ENCODE results near the gene RBM41. TPM values are rescaled to one million over a fixed set of nuclear protein-coding genes. Genes with fewer than 3 reads are reported as not detected.
"Not testable (repeated sequence)": the region's sequence is repeated elsewhere in the genome, so short reads cannot be mapped to it uniquely, and the experiment has no call there.

The RBM41 gene
- total and polyA plus RNA-seq, 7 experiments from 2014 or later: 11.5 to 31.3 (median 16.6) TPM

GRCh38 chrX:107119283-107119682 lies 661 bp upstream of the RBM41 start:
- ATAC-seq (no peak), DNase-seq (no peak)
- Mint-ChIP-seq H3K27ac (peak overlapping the region; percentile 89 to 99 (median 97)), H3K36me3 (peaks cover 7 to 20% (median 14%) of the 10 kb centered on the region in 5 donors), H3K4me1 (peaks cover 14 to 43% (median 29%) of the 10 kb centered on the region in 7 donors), H3K9me3 (peaks cover 0 to 1% (median 0%) of the 10 kb centered on the region in 11 donors), H3K27me3 (no peaks in the 10 kb centered on the region), H3K4me3 (peak overlapping the region; percentile 90 to 100 (median 99))
- Histone ChIP-seq H3K27ac (ENCODE audit: low read depth, low read length) (peak overlapping the region; percentile 80), H3K27me3 (ENCODE audit: control insufficient read depth in 2 of 2, insufficient read depth in 2 of 2, low read length in 2 of 2) (no peaks in the 10 kb centered on the region), H3K9me3 (ENCODE audit: control insufficient read depth in 2 of 3, low read length in 3 of 3) (no peaks in the 10 kb centered on the region), H3K4me3 (ENCODE audit: low read length) (peak overlapping the region; percentile 60), H3K36me3 (ENCODE audit: control insufficient read depth in 2 of 3, insufficient read depth in 3 of 3, low read length in 3 of 3) (peaks cover 4 to 17% (median 11%) of the 10 kb centered on the region in 3 experiments), H3K4me1 (ENCODE audit: control insufficient read depth in 2 of 2, insufficient read depth in 2 of 2, low read length in 2 of 2) (peaks cover 0 to 13% of the 10 kb centered on the region in 2 donors)
- ChIA-PET POLR2A (interaction anchor here (1.2 kb wide), 1 partner anchor 22 kb away, joined by 3 read pairs; no protein-coding TSS in a partner anchor), CTCF (no interaction called here)
- intact Hi-C loops (cut with micrococcal nuclease): loop anchor here (2.0 to 10.0 kb wide), 2 partner anchors 36 to 776 kb away; no protein-coding TSS in a partner anchor

GRCh38 chrX:107117993-107118321 lies 665 bp downstream of the RBM41 start:
- POLR2A ChIA-PET: interaction anchor here (1.2 kb wide), 1 partner anchor 21 kb away, joined by 3 read pairs; no protein-coding TSS in a partner anchor
- ATAC-seq (no peak), DNase-seq (no peak)
- CTCF ChIA-PET: no interaction called here
- intact Hi-C loops (cut with micrococcal nuclease): loop anchor here (1.0 to 10.0 kb wide), 8 partner anchors 37 to 973 kb away; partner anchors contain the start of genes ATG4A (in 2 of the 2), DNAAF6 (in 2 of the 2), NUP62CL (in 2 of the 2) and PRPS1 (in 2 of the 2)
- Histone ChIP-seq H3K4me1 (ENCODE audit: control insufficient read depth in 2 of 2, insufficient read depth in 2 of 2, low read length in 2 of 2) (peaks cover 0 to 13% of the 10 kb centered on the region in 2 donors), H3K9me3 (ENCODE audit: control insufficient read depth in 2 of 3, low read length in 3 of 3) (no peaks in the 10 kb centered on the region), H3K36me3 (ENCODE audit: control insufficient read depth in 2 of 3, insufficient read depth in 3 of 3, low read length in 3 of 3) (peaks cover 7 to 25% (median 14%) of the 10 kb centered on the region in 3 experiments), H3K4me3 (ENCODE audit: low read length) (peak overlapping the region; percentile 60), H3K27ac (ENCODE audit: low read depth, low read length) (peak overlapping the region; percentile 80), H3K27me3 (ENCODE audit: control insufficient read depth in 2 of 2, insufficient read depth in 2 of 2, low read length in 2 of 2) (no peaks in the 10 kb centered on the region)
- Mint-ChIP-seq H3K4me1 (peaks cover 21 to 56% (median 38%) of the 10 kb centered on the region in 7 donors), H3K4me3 (peak overlapping the region; percentile 79 to 100 (median 99)), H3K27ac (peak overlapping the region in 8 of 9 donors; percentile 30 to 99 (median 76)), H3K36me3 (peaks cover 16 to 32% (median 25%) of the 10 kb centered on the region in 5 donors), H3K27me3 (no peaks in the 10 kb centered on the region), H3K9me3 (peaks cover 0 to 1% (median 0%) of the 10 kb centered on the region in 11 donors)

GRCh38 chrX:107107459-107107858 lies 11.2 kb downstream of the RBM41 start:
- no peaks in the 10 kb centered on the region for H3K9me3 ChIP-seq (ENCODE audit: control insufficient read depth in 2 of 3, low read length in 3 of 3)
- POLR2A ChIA-PET: no interaction called here
- Mint-ChIP-seq H3K4me3 (no peak overlapping the region), H3K4me1 (peaks cover 3 to 40% (median 22%) of the 10 kb centered on the region in 7 donors), H3K36me3 (peaks cover 6 to 30% (median 12%) of the 10 kb centered on the region in 5 donors), H3K27me3 (no peaks in the 10 kb centered on the region), H3K27ac (peak overlapping the region in 3 of 9 donors; percentile 1 to 78 (median 14)), H3K9me3 (peaks cover 0 to 7% (median 0%) of the 10 kb centered on the region in 11 donors)
- DNase-seq (no peak), ATAC-seq (no peak)
- CTCF ChIA-PET: no interaction called here
- H3K27me3 ChIP-seq (ENCODE audit: control insufficient read depth in 2 of 2, insufficient read depth in 2 of 2, low read length in 2 of 2): no peaks in the 10 kb centered on the region
- H3K4me1 ChIP-seq (ENCODE audit: control insufficient read depth in 2 of 2, insufficient read depth in 2 of 2, low read length in 2 of 2): no peaks in the 10 kb centered on the region
- H3K4me3 ChIP-seq (ENCODE audit: low read length): no peak overlapping the region
- intact Hi-C loops (cut with micrococcal nuclease): no loop called here
- no peaks in the 10 kb centered on the region for H3K36me3 ChIP-seq (ENCODE audit: control insufficient read depth in 2 of 3, insufficient read depth in 3 of 3, low read length in 3 of 3)
- no peak overlapping the region for H3K27ac ChIP-seq (ENCODE audit: low read depth, low read length)

- POLR2A ChIA-PET: no interaction called here
- intact Hi-C loops (cut with micrococcal nuclease): loop anchor here in 1 of 2 donors (1.0 to 5.0 kb wide), 2 partner anchors 324 to 674 kb away; partner anchors contain the start of gene NCBP2L
- no peak overlapping the region for H3K4me3 Mint-ChIP-seq
- H3K27me3 Mint-ChIP-seq: no peaks in the 10 kb centered on the region
- peaks cover 0 to 29% (median 19%) of the 10 kb centered on the region in 5 donors for H3K36me3 Mint-ChIP-seq
- H3K27ac ChIP-seq (ENCODE audit: low read depth, low read length): no peak overlapping the region
- peaks cover 4 to 27% (median 14%) of the 10 kb centered on the region in 7 donors for H3K4me1 Mint-ChIP-seq
- no peak overlapping the region for H3K27ac Mint-ChIP-seq
- peaks cover 0 to 7% (median 0%) of the 10 kb centered on the region in 11 donors for H3K9me3 Mint-ChIP-seq
- CTCF ChIA-PET: no interaction called here
- H3K27me3 ChIP-seq (ENCODE audit: control insufficient read depth in 2 of 2, insufficient read depth in 2 of 2, low read length in 2 of 2): no peaks in the 10 kb centered on the region
- no peak for ATAC-seq
- no peak overlapping the region for H3K4me3 ChIP-seq (ENCODE audit: low read length)
- no peaks in the 10 kb centered on the region for H3K4me1 ChIP-seq (ENCODE audit: control insufficient read depth in 2 of 2, insufficient read depth in 2 of 2, low read length in 2 of 2)
- no peaks in the 10 kb centered on the region for H3K36me3 ChIP-seq (ENCODE audit: control insufficient read depth in 2 of 3, insufficient read depth in 3 of 3, low read length in 3 of 3)
- no peaks in the 10 kb centered on the region for H3K9me3 ChIP-seq (ENCODE audit: control insufficient read depth in 2 of 3, low read length in 3 of 3)
- DNase-seq: no peak
Observed at GRCh38 chrX:107102980-107103379, 15.6 kb downstream of the RBM41 start.

- H3K36me3 Mint-ChIP-seq: peaks cover 0 to 37% (median 25%) of the 10 kb centered on the region in 5 donors
- no peak for DNase-seq
- no peaks in the 10 kb centered on the region for H3K27me3 Mint-ChIP-seq
- no peak overlapping the region for H3K27ac Mint-ChIP-seq
- intact Hi-C loops (cut with micrococcal nuclease): no loop called here
- H3K4me1 Mint-ChIP-seq: peaks cover 0 to 16% (median 5%) of the 10 kb centered on the region in 7 donors
- ATAC-seq: no peak
- H3K27ac ChIP-seq (ENCODE audit: low read depth, low read length): no peak overlapping the region
- H3K4me1 ChIP-seq (ENCODE audit: control insufficient read depth in 2 of 2, insufficient read depth in 2 of 2, low read length in 2 of 2): no peaks in the 10 kb centered on the region
- ChIA-PET POLR2A (no interaction called here), CTCF (no interaction called here)
- no peaks in the 10 kb centered on the region for H3K9me3 ChIP-seq (ENCODE audit: control insufficient read depth in 2 of 3, low read length in 3 of 3)
- no peaks in the 10 kb centered on the region for H3K36me3 ChIP-seq (ENCODE audit: control insufficient read depth in 2 of 3, insufficient read depth in 3 of 3, low read length in 3 of 3)
- no peak overlapping the region for H3K4me3 Mint-ChIP-seq
- H3K9me3 Mint-ChIP-seq: peaks cover 0 to 34% (median 9%) of the 10 kb centered on the region in 11 donors
- no peaks in the 10 kb centered on the region for H3K27me3 ChIP-seq (ENCODE audit: control insufficient read depth in 2 of 2, insufficient read depth in 2 of 2, low read length in 2 of 2)
- no peak overlapping the region for H3K4me3 ChIP-seq (ENCODE audit: low read length)
Observed at GRCh38 chrX:107076158-107076557, 42.5 kb downstream of the RBM41 start.

GRCh38 chrX:107057731-107058130 lies 60.9 kb downstream of the RBM41 start:
- intact Hi-C loops (cut with micrococcal nuclease); H3K36me3 ChIP-seq (ENCODE audit: control insufficient read depth in 2 of 3, insufficient read depth in 3 of 3, low read length in 3 of 3); DNase-seq; CTCF ChIA-PET; H3K9me3 ChIP-seq (ENCODE audit: control insufficient read depth in 2 of 3, low read length in 3 of 3); ATAC-seq; POLR2A ChIA-PET; H3K4me1 ChIP-seq (ENCODE audit: control insufficient read depth in 2 of 2, insufficient read depth in 2 of 2, low read length in 2 of 2); H3K27ac ChIP-seq (ENCODE audit: low read depth, low read length); H3K4me3 ChIP-seq (ENCODE audit: low read length); H3K4me1 Mint-ChIP-seq; H3K27me3 ChIP-seq (ENCODE audit: control insufficient read depth in 2 of 2, insufficient read depth in 2 of 2, low read length in 2 of 2); H3K27ac Mint-ChIP-seq; H3K27me3 Mint-ChIP-seq; H3K4me3 Mint-ChIP-seq: not testable (repeated sequence)
- H3K9me3 Mint-ChIP-seq: peaks cover 0 to 34% (median 5%) of the 10 kb centered on the region in 11 donors
- H3K36me3 Mint-ChIP-seq: peaks cover 0 to 12% (median 6%) of the 10 kb centered on the region in 5 donors

- H3K9me3 Mint-ChIP-seq: peaks cover 0 to 34% (median 8%) of the 10 kb centered on the region in 11 donors
- no peak for ATAC-seq
- H3K4me1 Mint-ChIP-seq: no peaks in the 10 kb centered on the region
- no peak overlapping the region for H3K4me3 Mint-ChIP-seq
- Histone ChIP-seq H3K4me1 (ENCODE audit: control insufficient read depth in 2 of 2, insufficient read depth in 2 of 2, low read length in 2 of 2) (no peaks in the 10 kb centered on the region), H3K27ac (ENCODE audit: low read depth, low read length) (no peak overlapping the region), H3K36me3 (ENCODE audit: control insufficient read depth in 2 of 3, insufficient read depth in 3 of 3, low read length in 3 of 3) (no peaks in the 10 kb centered on the region), H3K4me3 (ENCODE audit: low read length) (no peak overlapping the region), H3K27me3 (ENCODE audit: control insufficient read depth in 2 of 2, insufficient read depth in 2 of 2, low read length in 2 of 2) (no peaks in the 10 kb centered on the region), H3K9me3 (ENCODE audit: control insufficient read depth in 2 of 3, low read length in 3 of 3) (peaks cover 0 to 3% (median 0%) of the 10 kb centered on the region in 3 experiments)
- peaks cover 0 to 6% (median 4%) of the 10 kb centered on the region in 5 donors for H3K36me3 Mint-ChIP-seq
- POLR2A ChIA-PET: no interaction called here
- no peak overlapping the region for H3K27ac Mint-ChIP-seq
- no peaks in the 10 kb centered on the region for H3K27me3 Mint-ChIP-seq
- DNase-seq: no peak
- CTCF ChIA-PET: no interaction called here
- intact Hi-C loops (cut with micrococcal nuclease): no loop called here
Observed at GRCh38 chrX:107054978-107055377, 63.6 kb downstream of the RBM41 start.
